Astrocyte of the cerebellum (primary cell): Measurements from ENCODE around the gene DHRS12.

ENCODE experiments used
- DNase-seq: peaks from one replicate; pipeline ENCODE4 v3.0.0-alpha.2; 2011; ENCODE audit warnings: low read depth
- H3K4me3 ChIP-seq: 2 replicates; pipeline ENCODE4 v1.5.1; 2011; ENCODE audit warnings: mild to moderate bottlenecking, low read depth, low read length, moderate library complexity
- in situ Hi-C: cut with HindIII; loops from 2 replicates; pipeline ENCODE4 v1.10.0; 2017; ENCODE audit warnings: low sequenced_read_pairs
- TF ChIP-seq, protein P1 (sequence below): IDR thresholded peaks from 2 replicates; pipeline ENCODE4 v1.5.1; 2012; ENCODE audit warnings: low read length, low read depth, moderate library complexity, mild to moderate bottlenecking; ENCODE audit errors: missing control alignments

DHRS12 gene

DNA sequence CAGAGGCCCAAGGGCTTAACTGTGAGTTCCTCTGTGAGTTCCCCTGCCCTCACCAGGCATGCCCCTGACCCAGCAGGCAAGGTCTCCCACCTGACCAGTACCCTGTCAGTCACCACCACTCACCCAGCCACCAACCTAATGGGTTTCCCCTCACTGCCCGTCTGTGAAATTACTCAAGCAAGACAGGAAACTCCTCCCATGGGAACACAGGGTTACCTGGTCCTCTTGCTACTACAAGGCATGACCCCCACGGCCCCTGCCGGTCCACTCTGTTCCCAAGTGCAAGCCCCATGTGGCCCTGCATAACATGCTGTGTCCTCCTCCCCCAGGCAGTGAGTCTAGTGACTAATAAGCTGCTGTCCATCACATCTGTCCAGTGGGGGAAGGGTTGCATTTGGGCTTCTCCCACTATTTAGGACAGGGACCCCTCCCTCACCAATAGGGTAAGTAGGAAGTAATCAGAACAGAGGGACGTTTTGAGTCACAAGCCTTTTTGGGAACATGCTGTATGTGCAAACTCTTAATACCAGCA is 8.0 kb upstream of the DHRS12 start:
- H3K4me3 ChIP-seq, result no peak overlapping the region
- no peak for DNase-seq
- TF ChIP-seq, protein P1, sequence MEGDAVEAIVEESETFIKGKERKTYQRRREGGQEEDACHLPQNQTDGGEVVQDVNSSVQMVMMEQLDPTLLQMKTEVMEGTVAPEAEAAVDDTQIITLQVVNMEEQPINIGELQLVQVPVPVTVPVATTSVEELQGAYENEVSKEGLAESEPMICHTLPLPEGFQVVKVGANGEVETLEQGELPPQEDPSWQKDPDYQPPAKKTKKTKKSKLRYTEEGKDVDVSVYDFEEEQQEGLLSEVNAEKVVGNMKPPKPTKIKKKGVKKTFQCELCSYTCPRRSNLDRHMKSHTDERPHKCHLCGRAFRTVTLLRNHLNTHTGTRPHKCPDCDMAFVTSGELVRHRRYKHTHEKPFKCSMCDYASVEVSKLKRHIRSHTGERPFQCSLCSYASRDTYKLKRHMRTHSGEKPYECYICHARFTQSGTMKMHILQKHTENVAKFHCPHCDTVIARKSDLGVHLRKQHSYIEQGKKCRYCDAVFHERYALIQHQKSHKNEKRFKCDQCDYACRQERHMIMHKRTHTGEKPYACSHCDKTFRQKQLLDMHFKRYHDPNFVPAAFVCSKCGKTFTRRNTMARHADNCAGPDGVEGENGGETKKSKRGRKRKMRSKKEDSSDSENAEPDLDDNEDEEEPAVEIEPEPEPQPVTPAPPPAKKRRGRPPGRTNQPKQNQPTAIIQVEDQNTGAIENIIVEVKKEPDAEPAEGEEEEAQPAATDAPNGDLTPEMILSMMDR, result no peak
- in situ Hi-C loops, result no loop called here

GRCh38 chr13:51811046-51811445 is 7.1 kb upstream of the DHRS12 start:
- no peak overlapping the region for H3K4me3 ChIP-seq
- TF ChIP-seq, protein P1, result no peak
- no peak for DNase-seq
- in situ Hi-C loops, result no loop called here

DNA sequence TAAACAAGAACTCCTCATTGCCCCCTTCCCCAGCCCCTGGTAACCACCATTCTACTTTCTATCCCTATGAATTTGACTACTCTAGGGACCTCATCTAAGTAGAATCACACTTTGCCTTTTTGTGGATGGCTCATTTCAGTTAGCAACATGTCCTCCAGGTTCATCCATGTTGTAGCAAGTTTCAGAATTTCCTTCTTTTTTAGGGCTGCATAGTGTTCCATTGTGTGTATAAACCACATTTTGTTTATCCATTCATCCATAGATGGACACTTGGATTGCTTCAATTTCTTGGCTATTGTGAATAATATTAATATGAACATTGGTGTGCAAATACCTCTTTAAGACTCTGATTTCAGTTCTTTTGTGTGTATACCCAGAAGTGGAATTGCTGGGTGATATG is 4.8 kb upstream of the DHRS12 start:
- TF ChIP-seq, protein P1, result no peak
- no peak overlapping the region for H3K4me3 ChIP-seq
- DNase-seq, result no peak
- in situ Hi-C loops, result no loop called here

DNA sequence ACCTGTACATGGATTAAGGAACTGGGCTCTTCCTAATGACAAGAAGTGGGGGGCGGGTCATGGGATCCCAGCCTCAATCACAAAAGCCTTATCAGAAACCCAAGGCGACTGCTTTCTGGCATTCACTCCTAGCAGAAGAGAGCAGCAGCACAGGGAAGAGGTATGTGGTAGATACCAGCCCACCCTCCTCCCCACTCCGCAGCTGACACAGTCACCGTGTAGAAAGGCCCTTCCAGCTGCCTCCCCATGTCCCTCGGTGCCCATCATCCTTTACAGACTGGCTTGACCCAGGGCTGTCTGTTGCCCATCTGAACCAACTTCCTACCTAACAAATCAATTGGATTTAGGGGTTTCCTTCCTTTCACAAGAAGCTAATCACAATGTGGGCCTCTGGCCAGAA is 3.1 kb upstream of the DHRS12 start:
- in situ Hi-C loops, result no loop called here
- TF ChIP-seq, protein P1, result no peak
- DNase-seq, result no peak
- H3K4me3 ChIP-seq, result no peak overlapping the region

DNA sequence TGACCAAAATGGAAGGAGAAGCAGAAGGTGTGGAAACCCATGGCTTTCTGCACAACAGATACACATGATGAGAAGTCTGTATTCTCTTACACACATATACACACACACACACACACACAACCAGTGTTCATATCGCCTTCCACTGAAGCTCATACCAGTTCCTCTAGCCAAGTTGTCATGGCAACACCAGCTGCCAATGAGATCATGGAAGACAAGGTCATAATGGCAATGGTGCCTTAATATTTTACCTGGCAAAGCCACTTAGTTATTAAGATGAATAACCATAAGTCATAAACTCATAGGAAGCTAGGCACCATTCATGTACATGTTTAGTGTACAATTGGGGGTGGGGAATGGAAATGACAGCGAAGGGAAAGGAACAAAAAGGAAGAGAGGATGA is 2.6 kb upstream of the DHRS12 start:
- TF ChIP-seq, protein P1, result no peak
- in situ Hi-C loops, result no loop called here
- no peak overlapping the region for H3K4me3 ChIP-seq
- no peak for DNase-seq

DNA sequence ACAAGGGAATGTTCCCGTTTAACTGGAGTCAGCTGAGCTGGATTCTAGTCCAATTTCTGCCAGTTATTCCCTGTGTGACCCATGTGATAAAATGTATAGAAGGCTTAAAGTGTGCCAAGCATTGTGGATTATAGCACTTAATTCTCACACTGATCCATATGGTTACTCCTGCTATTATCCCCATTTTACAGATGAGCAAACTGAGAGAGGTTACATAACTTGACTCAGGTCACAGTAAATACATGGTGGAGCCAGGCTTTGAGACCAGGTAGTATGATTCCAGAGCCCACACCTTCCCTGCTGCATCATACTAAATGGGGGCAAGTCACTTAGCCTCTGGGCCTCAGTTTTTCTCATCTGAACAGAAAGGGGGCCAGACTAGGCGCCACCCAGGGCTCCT is 2.0 kb upstream of the DHRS12 start:
- H3K4me3 ChIP-seq, result no peak overlapping the region
- in situ Hi-C loops, result no loop called here
- TF ChIP-seq, protein P1, result no peak
- no peak for DNase-seq

DNA sequence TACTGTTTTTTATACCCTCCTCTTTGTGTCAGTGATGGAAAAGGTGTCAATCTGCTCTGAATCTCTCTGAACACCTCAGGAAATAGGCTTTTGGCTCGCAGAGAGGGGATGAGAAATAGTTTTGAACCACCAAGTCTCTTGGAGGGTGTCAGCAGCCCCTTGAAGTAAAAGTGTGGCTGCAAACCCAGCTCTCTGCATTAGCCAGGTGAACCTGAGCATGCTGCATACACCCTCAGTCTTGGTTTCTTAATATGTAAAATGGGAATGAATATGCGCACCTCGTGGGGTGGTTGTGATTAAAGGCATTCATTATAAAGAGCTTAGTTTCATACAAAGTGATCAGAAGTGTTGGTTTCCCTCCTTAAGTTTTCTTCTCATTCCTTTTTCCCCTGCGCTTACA is 1.4 kb upstream of the DHRS12 start:
- no peak overlapping the region for H3K4me3 ChIP-seq
- no peak for DNase-seq
- in situ Hi-C loops, result no loop called here
- TF ChIP-seq, protein P1, result no peak
